NCI-H2107 (cell line): ENCODE results near the gene IL1RN.

Experiments
- DNase-seq: peaks from one replicate; lab custom pipeline; 2025; lab: John Stamatoyannopoulos, UW

Gene IL1RN

DNA sequence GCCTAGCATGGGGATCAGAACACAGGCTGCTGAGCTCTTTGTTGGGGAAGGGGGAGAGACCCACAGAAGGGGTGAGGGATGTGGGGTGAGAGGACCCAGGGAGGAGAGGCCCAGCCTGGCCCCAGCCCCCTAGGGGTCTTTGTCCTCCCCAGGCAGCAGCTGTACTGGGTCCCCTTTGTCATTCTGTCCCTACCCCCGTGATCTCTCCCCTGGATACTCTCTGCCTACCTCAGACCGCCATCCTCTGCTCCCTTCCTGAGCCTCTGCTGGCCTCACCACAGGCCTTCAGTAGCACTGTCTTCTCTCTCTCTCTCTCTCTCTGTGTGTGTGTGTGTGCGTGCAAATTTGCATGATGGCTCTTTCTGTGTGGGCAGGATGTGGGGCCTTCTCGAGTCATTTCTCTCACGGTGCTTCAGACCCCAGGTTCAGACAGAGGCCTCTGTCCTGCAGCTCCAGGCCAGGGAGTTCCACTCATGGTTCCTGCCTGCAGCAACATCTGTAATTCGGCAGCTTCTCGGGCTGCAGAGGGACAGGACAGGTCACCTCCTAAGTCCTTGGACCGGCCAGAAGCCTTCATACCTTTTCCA is 47.7 kb downstream of the IL1RN start:
- DNase-seq, result no peak

DNA sequence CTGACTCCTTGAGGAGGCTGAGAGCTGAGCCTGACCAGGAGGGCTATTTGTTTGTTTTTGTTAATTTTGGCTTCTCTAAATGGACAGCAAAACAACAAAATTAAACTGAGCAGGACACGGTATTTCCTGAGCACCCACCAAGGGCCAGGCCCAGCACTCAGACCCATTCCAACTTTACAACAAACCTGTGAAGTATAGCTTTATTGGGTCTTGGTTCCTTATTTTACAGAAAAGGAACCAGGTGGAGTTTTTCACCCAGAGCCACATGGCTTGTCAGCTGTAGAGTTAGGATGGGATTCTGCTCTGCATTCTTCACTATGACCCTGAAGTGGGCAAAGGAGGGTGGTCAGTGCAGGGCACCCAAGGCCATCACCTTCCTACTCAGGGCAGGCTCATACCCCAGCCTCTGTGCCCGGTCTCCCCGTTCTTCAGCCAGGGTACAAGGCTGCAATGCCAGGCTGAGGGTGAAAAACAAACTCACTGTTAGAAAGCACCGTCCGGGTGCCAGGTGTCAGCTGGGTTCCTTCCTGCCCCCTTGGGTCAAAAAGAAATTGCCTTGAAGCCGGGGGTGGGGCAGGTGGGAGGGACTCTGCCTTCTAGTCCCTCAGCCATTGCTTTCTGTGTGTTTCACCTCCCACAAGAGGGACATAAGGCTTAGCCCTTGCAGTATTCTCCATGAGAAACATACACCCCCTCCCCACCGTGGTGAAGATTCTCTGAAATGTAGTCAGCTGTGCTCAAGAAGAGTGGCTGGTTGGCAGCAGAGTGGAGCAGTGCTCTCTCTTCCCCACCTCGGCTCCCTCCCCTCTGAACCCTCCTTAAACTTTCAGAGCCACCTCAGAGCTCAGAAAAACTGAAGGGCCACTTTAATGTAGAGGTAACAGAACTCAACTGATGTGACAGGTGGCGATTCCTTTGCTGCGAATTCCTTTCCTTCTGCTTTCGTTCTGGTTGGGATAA is 48.6 kb downstream of the IL1RN start:
- DNase-seq, result no peak

DNA sequence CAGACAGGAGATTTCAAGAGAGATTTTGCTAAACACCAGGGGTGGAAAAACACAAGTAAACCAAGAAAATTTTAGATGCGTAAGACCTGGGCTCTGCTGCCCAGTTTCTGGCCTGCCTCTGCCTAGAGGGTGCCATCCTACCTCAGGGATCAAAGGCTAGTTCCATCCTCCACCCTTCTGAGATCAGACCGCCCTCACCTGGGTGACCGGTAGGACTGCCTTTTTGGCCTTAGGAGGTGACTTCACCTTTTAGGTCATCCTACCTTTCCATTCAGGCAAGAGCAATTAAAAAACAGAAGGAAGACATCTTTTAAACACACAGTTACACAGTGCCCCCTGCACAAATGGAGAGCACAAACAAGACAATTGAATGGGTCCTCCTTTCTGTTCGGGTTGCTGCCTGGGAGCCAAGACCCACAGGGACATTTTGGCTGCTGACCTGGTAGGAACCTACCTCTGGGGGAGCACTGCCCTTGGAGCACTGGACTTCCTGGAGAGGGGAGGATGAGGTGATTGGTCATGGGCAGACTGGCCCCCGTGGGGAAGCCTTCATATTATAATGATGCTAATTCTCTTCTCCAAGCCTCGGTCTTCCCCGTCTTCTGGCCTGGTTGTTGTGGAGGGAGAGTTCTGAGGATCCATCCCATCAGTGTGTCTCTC is 49.4 kb downstream of the IL1RN start:
- no peak for DNase-seq

- no peak for DNase-seq
Measured at GRCh38 chr2:113178069-113178746, 50.8 kb downstream of the IL1RN start.

DNA sequence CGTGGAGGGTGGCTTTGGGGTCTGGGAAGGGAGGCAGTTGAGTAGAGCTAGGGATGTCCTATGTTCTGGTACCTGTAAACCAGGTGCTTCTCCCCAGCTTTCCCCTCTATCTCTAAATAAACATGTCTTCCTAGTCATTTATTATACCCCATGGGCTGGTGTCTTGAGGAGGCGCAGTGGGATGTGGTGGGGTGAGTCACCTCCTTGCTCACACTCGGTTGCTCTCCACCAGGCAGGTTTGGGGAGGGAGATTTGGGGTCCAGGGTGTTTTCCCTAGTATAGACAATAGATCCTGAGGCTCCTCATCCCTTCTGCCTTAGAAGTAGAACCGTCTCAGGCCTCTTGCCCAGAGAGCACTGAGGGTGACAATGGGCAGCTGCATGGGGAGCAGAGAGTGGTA is 51.5 kb downstream of the IL1RN start:
- DNase-seq, result no peak

- no peak for DNase-seq
Measured at GRCh38 chr2:113179446-113180045, 52.1 kb downstream of the IL1RN start.

DNA sequence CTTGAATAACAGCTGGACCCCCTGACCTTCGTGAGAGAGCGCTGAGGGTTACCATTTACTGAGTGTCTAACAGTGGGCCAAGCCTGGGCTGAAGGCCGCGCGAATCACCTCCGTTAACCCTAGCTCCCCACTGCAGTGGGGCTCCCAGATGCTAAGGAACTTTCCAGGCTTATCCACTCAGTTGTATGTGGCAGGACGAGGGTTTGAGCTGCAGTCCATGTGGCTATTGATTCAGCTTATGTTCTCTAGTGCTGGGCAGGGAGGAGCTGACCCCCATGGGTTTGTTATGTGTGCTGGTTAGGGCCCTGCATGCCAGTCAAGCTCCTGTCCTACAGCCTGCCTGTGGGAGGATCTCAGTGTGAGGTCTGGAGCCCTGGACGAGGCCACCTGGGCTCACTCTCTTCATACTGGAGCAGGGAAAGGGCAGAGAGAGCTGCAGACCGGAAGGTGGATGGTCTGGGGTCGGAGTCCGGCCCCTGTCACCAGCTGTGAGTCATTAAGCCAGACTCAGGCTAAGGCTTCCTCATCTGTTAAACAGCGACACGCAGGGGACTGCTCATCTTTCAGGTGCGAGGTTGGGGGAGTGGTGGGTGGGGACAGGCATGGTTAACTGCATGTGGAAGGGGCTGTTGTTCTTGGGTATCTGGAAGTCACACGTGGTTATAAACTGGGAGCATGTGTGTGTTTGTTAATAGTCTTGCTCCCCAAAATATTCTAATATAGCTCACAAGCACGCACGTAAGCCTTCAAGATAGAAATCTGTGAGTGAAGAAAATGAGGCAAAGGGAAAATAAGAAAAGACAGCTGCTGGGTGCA is 52.9 kb downstream of the IL1RN start:
- no peak for DNase-seq

- DNase-seq, result no peak
Measured at GRCh38 chr2:113181258-113182051, 54.1 kb downstream of the IL1RN start.

DNA sequence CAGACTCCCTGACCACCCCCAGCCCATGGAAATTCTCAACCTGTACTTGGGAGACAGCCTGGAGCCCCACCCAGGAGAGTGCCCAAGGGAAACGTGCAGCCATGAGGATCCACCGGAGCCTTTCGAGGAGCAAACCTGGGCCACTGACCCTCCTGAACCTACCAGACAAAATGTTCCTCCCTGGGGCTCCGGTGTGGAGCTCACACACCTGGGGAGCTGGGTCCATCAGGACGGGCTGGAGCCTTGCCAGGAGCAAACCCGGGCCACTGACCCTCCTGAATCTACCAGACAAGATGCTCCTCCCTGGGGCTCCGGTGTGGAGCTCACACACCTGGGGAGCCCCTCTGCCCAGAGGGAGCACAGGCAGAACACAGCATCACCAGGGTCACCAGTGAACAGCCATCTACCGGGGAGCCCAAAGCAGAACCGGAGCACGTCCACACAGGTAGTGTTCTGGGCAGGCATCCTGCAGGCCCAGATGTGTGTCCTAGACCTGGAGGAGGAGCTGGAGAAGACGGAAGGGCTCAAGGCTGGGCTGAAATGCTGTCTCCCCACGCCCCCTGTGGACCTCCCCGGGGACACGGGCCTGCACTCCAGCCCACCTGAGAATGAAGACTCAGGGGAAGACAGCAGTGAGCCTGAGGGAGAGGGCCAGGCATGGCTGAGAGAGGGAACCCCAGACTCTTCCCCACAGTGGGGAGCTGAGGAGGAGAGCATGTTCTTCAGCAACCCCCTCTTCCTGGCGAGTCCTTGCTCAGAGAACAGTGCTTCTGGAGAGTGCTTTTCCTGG is 55.3 kb downstream of the IL1RN start:
- DNase-seq, result no peak

DNA sequence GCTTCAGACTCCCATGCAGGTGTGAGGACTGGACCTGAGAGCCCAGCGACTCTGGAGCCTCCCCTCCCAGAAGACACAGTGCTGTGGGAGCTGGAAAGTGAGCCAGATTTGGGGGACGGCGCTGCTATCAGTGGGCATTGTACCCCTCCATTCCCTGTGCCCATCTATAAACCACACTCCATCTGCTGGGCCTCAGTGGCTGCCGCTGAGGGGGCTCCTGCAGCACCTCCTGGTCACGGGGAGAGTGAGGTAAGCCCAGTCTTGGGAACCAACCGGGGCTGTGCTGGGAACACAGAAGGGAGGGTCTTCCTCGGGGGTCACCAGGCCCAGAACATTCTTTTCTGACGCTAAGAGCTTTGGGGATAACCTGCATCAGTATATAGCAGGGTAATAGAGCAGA is 55.9 kb downstream of the IL1RN start:
- no peak for DNase-seq
